Thoracic aorta (tissue), 2 donors: ENCODE results near the gene PI16. TPM values are rescaled to one million over a fixed set of nuclear protein-coding genes. Genes with fewer than 3 reads are reported as not detected.

ENCODE experiments used
- ATAC-seq: fragments of 150-250 bp; one replicate; pipeline ENCODE4 v1.8.0; 2017; ENCODE audit warnings: low read depth; ENCODE audit not compliant: insufficient number of reproducible peaks, low FRiP score
- DNase-seq: peaks from one replicate; pipeline ENCODE4 v3.0.0-alpha.2; 2020; ENCODE audit warnings: low spot score
- H3K27ac ChIP-seq, 2 donors: fragments of 200-600 bp; sonication (generic); 1 replicate in 1 of 2; 2 replicates in 1 of 2; pipeline ENCODE4 v1.5.1; 2016; ENCODE audit warnings: mild to moderate bottlenecking in 2 of 2, moderate library complexity in 2 of 2
- H3K27me3 ChIP-seq: fragments of 200-600 bp; sonication (generic); replicated peaks from 2 replicates; pipeline ENCODE4 v1.6.0; 2016; ENCODE audit warnings: mild to moderate bottlenecking; ENCODE audit not compliant: insufficient read depth
- H3K36me3 ChIP-seq: fragments of 200-600 bp; sonication (generic); one replicate; pipeline ENCODE4 v1.5.1; 2016
- H3K4me1 ChIP-seq, 2 donors: fragments of 200-600 bp; sonication (generic); 1 replicate in 1 of 2; 2 replicates in 1 of 2; pipeline versions ENCODE4 v1.5.1 to v1.6.0; 2016; ENCODE audit warnings: low read depth in 2 of 2, mild to moderate bottlenecking in 1 of 2; ENCODE audit not compliant: control insufficient read depth in 1 of 2
- H3K4me3 ChIP-seq: fragments of 200-600 bp; sonication (generic); 2 replicates; pipeline ENCODE4 v1.5.1; 2016; ENCODE audit warnings: mild to moderate bottlenecking
- H3K9me3 ChIP-seq: fragments of 200-600 bp; sonication (generic); 2 replicates; pipeline ENCODE4 v1.5.1; 2016
- total RNA-seq, 2 donors: library from RNA; depleted of rRNA; stranded (reverse); fragments of >200 nt; gene quantifications; one replicate each; pipeline versions ENCODE4 v1.1.0 to v1.2.3, GENCODE V29; 2016
- TF ChIP-seq, protein P1 (sequence below): fragments of 200-600 bp; sonication (generic); IDR thresholded peaks from one replicate; pipeline ENCODE4 v1.5.1; 2019; ENCODE audit warnings: antibody characterized with exemption

PI16 gene
- total RNA-seq, 2 donors from 2014 or later: 44.3 to 89.7 TPM

GRCh38 chr6:36929152-36929551 lies 25.4 kb upstream of the PI16 start:
- H3K27ac ChIP-seq: no peak overlapping the region
- TF ChIP-seq, protein P1, sequence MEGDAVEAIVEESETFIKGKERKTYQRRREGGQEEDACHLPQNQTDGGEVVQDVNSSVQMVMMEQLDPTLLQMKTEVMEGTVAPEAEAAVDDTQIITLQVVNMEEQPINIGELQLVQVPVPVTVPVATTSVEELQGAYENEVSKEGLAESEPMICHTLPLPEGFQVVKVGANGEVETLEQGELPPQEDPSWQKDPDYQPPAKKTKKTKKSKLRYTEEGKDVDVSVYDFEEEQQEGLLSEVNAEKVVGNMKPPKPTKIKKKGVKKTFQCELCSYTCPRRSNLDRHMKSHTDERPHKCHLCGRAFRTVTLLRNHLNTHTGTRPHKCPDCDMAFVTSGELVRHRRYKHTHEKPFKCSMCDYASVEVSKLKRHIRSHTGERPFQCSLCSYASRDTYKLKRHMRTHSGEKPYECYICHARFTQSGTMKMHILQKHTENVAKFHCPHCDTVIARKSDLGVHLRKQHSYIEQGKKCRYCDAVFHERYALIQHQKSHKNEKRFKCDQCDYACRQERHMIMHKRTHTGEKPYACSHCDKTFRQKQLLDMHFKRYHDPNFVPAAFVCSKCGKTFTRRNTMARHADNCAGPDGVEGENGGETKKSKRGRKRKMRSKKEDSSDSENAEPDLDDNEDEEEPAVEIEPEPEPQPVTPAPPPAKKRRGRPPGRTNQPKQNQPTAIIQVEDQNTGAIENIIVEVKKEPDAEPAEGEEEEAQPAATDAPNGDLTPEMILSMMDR: no peak
- no peak for ATAC-seq

GRCh38 chr6:36929607-36930006 lies 24.9 kb upstream of the PI16 start:
- Histone ChIP-seq H3K4me3 (no peak overlapping the region), H3K27ac (no peak overlapping the region), H3K36me3 (peaks cover 12% of the 10 kb centered on the region), H3K4me1 (peaks cover 3 to 21% of the 10 kb centered on the region in 2 donors), H3K9me3 (no peaks in the 10 kb centered on the region), H3K27me3 (no peaks in the 10 kb centered on the region)
- TF ChIP-seq, protein P1: no peak
- DNase-seq (no peak), ATAC-seq (no peak)

More at GRCh38 chr6:36929152-36929551, 25.4 kb upstream of the PI16 start:
- H3K27me3 ChIP-seq: no peaks in the 10 kb centered on the region
- peaks cover 16% of the 10 kb centered on the region for H3K36me3 ChIP-seq
- no peak overlapping the region for H3K4me3 ChIP-seq
- peaks cover 3 to 21% of the 10 kb centered on the region in 2 donors for H3K4me1 ChIP-seq
- H3K9me3 ChIP-seq: no peaks in the 10 kb centered on the region
- no peak for DNase-seq

GRCh38 chr6:36930483-36930882 lies 24.1 kb upstream of the PI16 start:
- Histone ChIP-seq H3K27ac (no peak overlapping the region), H3K4me1 (peaks cover 3 to 21% of the 10 kb centered on the region in 2 donors), H3K36me3 (peaks cover 3% of the 10 kb centered on the region), H3K4me3 (no peak overlapping the region), H3K9me3 (no peaks in the 10 kb centered on the region), H3K27me3 (no peaks in the 10 kb centered on the region)
- no peak for DNase-seq
- no peak for ATAC-seq
- TF ChIP-seq, protein P1: no peak

DNA sequence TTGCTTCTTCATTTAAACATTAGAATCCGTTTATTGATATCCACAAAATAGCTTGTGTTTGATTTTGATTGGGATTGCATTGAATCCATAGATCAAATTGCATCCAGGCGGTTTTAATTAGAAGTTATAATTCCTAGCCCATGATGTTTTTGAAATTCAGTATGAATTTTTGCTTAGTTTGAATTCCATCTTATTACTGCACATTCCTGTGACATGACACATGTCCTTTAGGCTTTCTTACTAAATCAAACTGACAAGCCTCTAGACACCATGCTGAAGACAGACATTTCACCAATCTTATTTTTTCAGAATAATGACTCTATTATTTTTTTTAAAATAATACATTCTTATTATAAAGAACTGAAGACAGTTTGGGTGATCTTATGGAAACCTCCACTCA lies 21.4 kb upstream of the PI16 start:
- DNase-seq (no peak), ATAC-seq (no peak)
- H3K27me3 ChIP-seq: no peaks in the 10 kb centered on the region
- no peak overlapping the region for H3K4me3 ChIP-seq
- no peak overlapping the region for H3K27ac ChIP-seq
- no peaks in the 10 kb centered on the region for H3K36me3 ChIP-seq
- H3K9me3 ChIP-seq: no peaks in the 10 kb centered on the region
- TF ChIP-seq, protein P1: no peak
- H3K4me1 ChIP-seq: peaks cover 3 to 5% of the 10 kb centered on the region in 2 donors

DNA sequence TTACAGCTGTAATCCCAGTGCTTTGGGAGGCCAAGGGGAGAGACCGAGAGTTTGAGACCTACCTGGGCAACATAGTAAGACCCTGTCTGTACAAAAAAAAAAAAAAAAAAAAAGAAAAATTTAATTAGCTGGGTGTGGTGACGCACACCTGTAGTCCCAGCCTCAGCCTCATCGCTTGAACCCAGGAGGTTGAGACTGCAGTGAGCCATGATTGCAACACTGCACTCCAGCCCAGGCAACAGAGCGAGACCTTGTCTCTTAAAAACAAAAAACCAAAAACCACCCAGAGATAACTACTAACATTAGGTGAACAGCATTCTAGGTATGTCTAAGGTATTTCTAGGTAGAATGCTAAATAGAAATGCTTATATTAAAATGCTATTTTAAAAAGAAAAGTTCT lies 21.0 kb upstream of the PI16 start:
- H3K36me3 ChIP-seq: no peaks in the 10 kb centered on the region
- H3K4me1 ChIP-seq: peaks cover under 1 to 1% of the 10 kb centered on the region in 2 donors
- no peaks in the 10 kb centered on the region for H3K27me3 ChIP-seq
- no peak overlapping the region for H3K27ac ChIP-seq
- ATAC-seq (no peak), DNase-seq (no peak)
- H3K4me3 ChIP-seq: no peak overlapping the region
- no peaks in the 10 kb centered on the region for H3K9me3 ChIP-seq
- TF ChIP-seq, protein P1: no peak
